Measurements from ENCODE around the gene NEMF.

The NEMF gene

GRCh38 chr14:49863487-49864281 lies 11.1 kb upstream of the NEMF start:
- Histone ChIP-seq H2BK12ac (ENCODE audit: low read length in 2 of 2) (peak overlapping the region in 1 of 2 experiments; percentile 42), H3K27me3 (ENCODE audit: control insufficient read depth in 1 of 2, insufficient read depth in 1 of 2, low read length in 2 of 2) (no peaks in the 10 kb centered on the region), H4K8ac (ENCODE audit: low read length) (peak overlapping the region; percentile 60), H3K4me2 (ENCODE audit: low read length, poor library complexity, severe bottlenecking) (peak overlapping the region; percentile 69), H3K4me1 (ENCODE audit: control insufficient read depth, insufficient read depth, low read depth, low read length) (peaks cover 3% of the 10 kb centered on the region), H2BK15ac (ENCODE audit: low read depth, poor library complexity, severe bottlenecking) (no peak overlapping the region), H3K4me3 (ENCODE audit: insufficient read depth in 1 of 2, low read depth in 1 of 2, low read length in 2 of 2) (peak overlapping the region; percentile 71 to 95), H3K4ac (ENCODE audit: low read depth in 1 of 2, low read length in 2 of 2) (peak overlapping the region; percentile 35 to 83), H2AK5ac (ENCODE audit: low read length, severe bottlenecking) (peak overlapping the region; percentile 13), H3K14ac (ENCODE audit: low read length in 2 of 2) (no peak overlapping the region), H2BK5ac (ENCODE audit: low read depth, low read length, poor library complexity, severe bottlenecking) (no peak overlapping the region), H3K36me3 (ENCODE audit: control insufficient read depth in 1 of 2, insufficient read depth in 2 of 2, low read depth in 1 of 2, low read length in 2 of 2) (no peaks in the 10 kb centered on the region), H4K91ac (ENCODE audit: low read length) (no peak overlapping the region), H3K9me3 (ENCODE audit: control insufficient read depth, low read length) (no peaks in the 10 kb centered on the region), H2AFZ (ENCODE audit: low read depth, low read length) (no peak overlapping the region), H3K79me1 (replicated peaks; ENCODE audit: low read length, poor library complexity, severe bottlenecking) (peaks cover 5% of the 10 kb centered on the region), H2BK120ac (ENCODE audit: low read depth, low read length) (peak overlapping the region; percentile 85), H3K18ac (ENCODE audit: low read depth in 1 of 2, low read length in 2 of 2) (peak overlapping the region in 1 of 2 experiments; percentile 87), H3K23ac (ENCODE audit: low read length in 2 of 2) (no peak overlapping the region), H3K9ac (ENCODE audit: low read length) (peak overlapping the region; percentile 97), H3K27ac (ENCODE audit: low read length, poor library complexity, severe bottlenecking) (peak overlapping the region; percentile 94)
- 27% methylated on average over 9 of the region's 9 CpGs for WGBS
- DNase-seq, result peak; percentile 29

GRCh38 chr14:49862089-49862673 lies 9.6 kb upstream of the NEMF start:
- no peak overlapping the region for H2BK120ac ChIP-seq (ENCODE audit: low read depth, low read length)
- H3K9ac ChIP-seq (ENCODE audit: low read length), result peak overlapping the region; percentile 97
- peak overlapping the region; percentile 81 for H4K91ac ChIP-seq (ENCODE audit: low read length)
- H3K4me1 ChIP-seq (ENCODE audit: control insufficient read depth, insufficient read depth, low read depth, low read length), result peaks cover 4% of the 10 kb centered on the region
- peak overlapping the region; percentile 52 to 95 for H3K4me3 ChIP-seq (ENCODE audit: insufficient read depth in 1 of 2, low read depth in 1 of 2, low read length in 2 of 2)
- peak overlapping the region; percentile 96 for H2BK15ac ChIP-seq (ENCODE audit: low read depth, poor library complexity, severe bottlenecking)
- peak overlapping the region in 1 of 2 experiments; percentile 89 for H3K14ac ChIP-seq (ENCODE audit: low read length in 2 of 2)
- peak overlapping the region; percentile 76 for H2AK5ac ChIP-seq (ENCODE audit: low read length, severe bottlenecking)
- peak overlapping the region; percentile 99 for H3K27ac ChIP-seq (ENCODE audit: low read length, poor library complexity, severe bottlenecking)
- peak overlapping the region; percentile 29 to 47 for H2BK12ac ChIP-seq (ENCODE audit: low read length in 2 of 2)
- 0% methylated on average over 15 of the region's 30 CpGs for WGBS
- H4K8ac ChIP-seq (ENCODE audit: low read length), result peak overlapping the region; percentile 79
- H3K9me3 ChIP-seq (ENCODE audit: control insufficient read depth, low read length), result no peaks in the 10 kb centered on the region
- peak overlapping the region; percentile 97 for H2AFZ ChIP-seq (ENCODE audit: low read depth, low read length)
- H3K4ac ChIP-seq (ENCODE audit: low read depth in 1 of 2, low read length in 2 of 2), result peak overlapping the region; percentile 75 to 94
- peak overlapping the region; percentile 90 for H2BK5ac ChIP-seq (ENCODE audit: low read depth, low read length, poor library complexity, severe bottlenecking)
- peaks cover 5% of the 10 kb centered on the region for H3K79me1 ChIP-seq (replicated peaks; ENCODE audit: low read length, poor library complexity, severe bottlenecking)
- H3K27me3 ChIP-seq (ENCODE audit: control insufficient read depth in 1 of 2, insufficient read depth in 1 of 2, low read length in 2 of 2), result no peaks in the 10 kb centered on the region
- peak overlapping the region; percentile 80 for H3K4me2 ChIP-seq (ENCODE audit: low read length, poor library complexity, severe bottlenecking)
- peak overlapping the region in 1 of 2 experiments; percentile 41 for H3K23ac ChIP-seq (ENCODE audit: low read length in 2 of 2)
- no peaks in the 10 kb centered on the region for H3K36me3 ChIP-seq (ENCODE audit: control insufficient read depth in 1 of 2, insufficient read depth in 2 of 2, low read depth in 1 of 2, low read length in 2 of 2)
- peak; percentile 89 for DNase-seq
- H3K18ac ChIP-seq (ENCODE audit: low read depth in 1 of 2, low read length in 2 of 2), result peak overlapping the region; percentile 90 to 98

GRCh38 chr14:49861699-49862088 lies 9.1 kb upstream of the NEMF start:
- Histone ChIP-seq H2BK5ac (ENCODE audit: low read depth, low read length, poor library complexity, severe bottlenecking) (peak overlapping the region; percentile 90), H3K4me2 (ENCODE audit: low read length, poor library complexity, severe bottlenecking) (peak overlapping the region; percentile 80), H4K8ac (ENCODE audit: low read length) (peak overlapping the region; percentile 79), H2BK12ac (ENCODE audit: low read length in 2 of 2) (peak overlapping the region; percentile 29 to 47), H3K27ac (ENCODE audit: low read length, poor library complexity, severe bottlenecking) (peak overlapping the region; percentile 99), H3K4me1 (ENCODE audit: control insufficient read depth, insufficient read depth, low read depth, low read length) (peaks cover 4% of the 10 kb centered on the region), H3K79me1 (replicated peaks; ENCODE audit: low read length, poor library complexity, severe bottlenecking) (peaks cover 5% of the 10 kb centered on the region), H3K23ac (ENCODE audit: low read length in 2 of 2) (peak overlapping the region in 1 of 2 experiments; percentile 41), H2AK5ac (ENCODE audit: low read length, severe bottlenecking) (peak overlapping the region; percentile 76), H3K9ac (ENCODE audit: low read length) (peak overlapping the region; percentile 97), H4K91ac (ENCODE audit: low read length) (peak overlapping the region; percentile 81), H3K18ac (ENCODE audit: low read depth in 1 of 2, low read length in 2 of 2) (peak overlapping the region; percentile 90 to 98), H3K27me3 (ENCODE audit: control insufficient read depth in 1 of 2, insufficient read depth in 1 of 2, low read length in 2 of 2) (no peaks in the 10 kb centered on the region), H3K4ac (ENCODE audit: low read depth in 1 of 2, low read length in 2 of 2) (peak overlapping the region; percentile 75 to 94), H2BK120ac (ENCODE audit: low read depth, low read length) (peak overlapping the region; percentile 8), H3K9me3 (ENCODE audit: control insufficient read depth, low read length) (no peaks in the 10 kb centered on the region), H2AFZ (ENCODE audit: low read depth, low read length) (peak overlapping the region; percentile 97), H2BK15ac (ENCODE audit: low read depth, poor library complexity, severe bottlenecking) (peak overlapping the region; percentile 96), H3K4me3 (ENCODE audit: insufficient read depth in 1 of 2, low read depth in 1 of 2, low read length in 2 of 2) (peak overlapping the region; percentile 52 to 95), H3K36me3 (ENCODE audit: control insufficient read depth in 1 of 2, insufficient read depth in 2 of 2, low read depth in 1 of 2, low read length in 2 of 2) (no peaks in the 10 kb centered on the region), H3K14ac (ENCODE audit: low read length in 2 of 2) (peak overlapping the region in 1 of 2 experiments; percentile 89)
- DNase-seq, result peak; percentile 88
- WGBS, result under 1% methylated on average over 12 of the region's 12 CpGs
